Activated naive CD4-positive, alpha-beta T cell treated with anti-CD3 and anti-CD28 coated beads for 36 hours (primary cell): ENCODE measurements around the gene EDC3. TPM values are rescaled to one million over a fixed set of nuclear protein-coding genes. Genes with fewer than 3 reads are reported as not detected.

Experiments
- CTCF ChIA-PET: fragments of 350-600 bp; sonication (Branson Sonifier 250); formaldehyde crosslinking; loops from one replicate; lab custom pipeline; 2021; ENCODE audit warnings: antibody characterized with exemption; lab: Charles Lee
- DNase-seq: peaks from one replicate; pipeline ENCODE4 v3.0.0-alpha.2; 2020
- H3K27ac Mint-ChIP-seq: one replicate; pipeline ENCODE4 v1.8.0; 2021; ENCODE audit warnings: mild to moderate bottlenecking, mixed read lengths
- H3K27me3 Mint-ChIP-seq: one replicate; pipeline ENCODE4 v1.8.0; 2021; ENCODE audit warnings: low read depth, mixed read lengths
- H3K36me3 Mint-ChIP-seq: one replicate; pipeline ENCODE4 v1.8.0; 2021; ENCODE audit warnings: low read depth, mixed read lengths
- H3K4me1 Mint-ChIP-seq: one replicate; pipeline ENCODE4 v1.8.0; 2021; ENCODE audit warnings: low read depth, mixed read lengths
- H3K4me3 Mint-ChIP-seq: one replicate; pipeline ENCODE4 v1.8.0; 2021; ENCODE audit warnings: mild to moderate bottlenecking, moderate library complexity, mixed read lengths
- H3K9me3 Mint-ChIP-seq: one replicate; pipeline ENCODE4 v1.8.0; 2021; ENCODE audit warnings: mixed read lengths
- intact Hi-C: fragments of 100-400 bp; cut with micrococcal nuclease; formaldehyde crosslinking; loops from one replicate; pipeline ENCODE4 v1.15.1; 2023
- total RNA-seq, 2 experiments: library from RNA; stranded (reverse); gene quantifications; one replicate each; pipeline ENCODE4 v1.2.3, GENCODE V29; 2021

The EDC3 gene
- total RNA-seq, 2 experiments from 2014 or later, result 33.8 to 37.8 TPM

- H3K27ac Mint-ChIP-seq, result no peak overlapping the region
- H3K9me3 Mint-ChIP-seq, result no peaks in the 10 kb centered on the region
- peak; percentile 63 for DNase-seq
- H3K27me3 Mint-ChIP-seq, result peaks cover 21% of the 10 kb centered on the region
- H3K36me3 Mint-ChIP-seq, result no peaks in the 10 kb centered on the region
- peak overlapping the region; percentile 67 for H3K4me3 Mint-ChIP-seq
- intact Hi-C loops, result no loop called here
- peaks cover 11% of the 10 kb centered on the region for H3K4me1 Mint-ChIP-seq
- CTCF ChIA-PET, result interaction anchor here (0.5 to 1.6 kb wide), 5 partner anchors 11 to 105 kb away, joined by 3 to 13 read pairs (median 6); no protein-coding TSS in a partner anchor
Measured at GRCh38 chr15:74725845-74726773, 30.3 kb upstream of the EDC3 start.

- peaks cover 20% of the 10 kb centered on the region for H3K27me3 Mint-ChIP-seq
Measured at GRCh38 chr15:74725225-74725774, 29.5 kb upstream of the EDC3 start, which contains the start of gene CYP1A1. TSS of gene CYP1A1 (minus strand) at chr15:74725528. CDS start at chr15:74723097, 2,431 bp downstream.

GRCh38 chr15:74724570-74725224 is 28.9 kb upstream of the EDC3 start:
- Mint-ChIP-seq H3K27ac (no peak overlapping the region), H3K4me1 (peaks cover 11% of the 10 kb centered on the region), H3K9me3 (no peaks in the 10 kb centered on the region), H3K4me3 (peak overlapping the region; percentile 57), H3K27me3 (peaks cover 14% of the 10 kb centered on the region), H3K36me3 (no peaks in the 10 kb centered on the region)
- CTCF ChIA-PET, result interaction anchor here (1.5 to 1.6 kb wide), 3 partner anchors 10 to 103 kb away, joined by 6 to 13 read pairs (median 6); no protein-coding TSS in a partner anchor
- intact Hi-C loops, result no loop called here
- DNase-seq, result no peak

More at GRCh38 chr15:74725225-74725774, 29.5 kb upstream of the EDC3 start, which contains the start of gene CYP1A1:
- intact Hi-C loops, result no loop called here
- H3K4me3 Mint-ChIP-seq, result peak within 1 kb of the TSS; percentile 57
- no peaks in the 10 kb centered on the region for H3K9me3 Mint-ChIP-seq
- peaks cover 11% of the 10 kb centered on the region for H3K4me1 Mint-ChIP-seq
- no peaks in the 10 kb centered on the region for H3K36me3 Mint-ChIP-seq
- DNase-seq, result peak; percentile 38
- no peak within 1 kb of the TSS for H3K27ac Mint-ChIP-seq
- CTCF ChIA-PET, result interaction anchor here (1.5 to 1.6 kb wide), 3 partner anchors 10 to 104 kb away, joined by 6 to 13 read pairs (median 6); no protein-coding TSS in a partner anchor

GRCh38 chr15:74723754-74724334 is 28.0 kb upstream of the EDC3 start:
- no peak for DNase-seq
- Mint-ChIP-seq H3K4me1 (peaks cover 11% of the 10 kb centered on the region), H3K27ac (no peak overlapping the region), H3K9me3 (no peaks in the 10 kb centered on the region), H3K36me3 (no peaks in the 10 kb centered on the region), H3K27me3 (peaks cover 14% of the 10 kb centered on the region), H3K4me3 (no peak overlapping the region)
- CTCF ChIA-PET, result interaction anchor here (0.5 to 0.7 kb wide), 2 partner anchors 19 to 44 kb away, joined by 3 read pairs; no protein-coding TSS in a partner anchor
- intact Hi-C loops, result no loop called here

GRCh38 chr15:74723187-74723586 is 27.4 kb upstream of the EDC3 start:
- CTCF ChIA-PET, result interaction anchor here (0.7 kb wide), 1 partner anchor 45 kb away, joined by 3 read pairs; no protein-coding TSS in a partner anchor
- H3K4me1 Mint-ChIP-seq, result peaks cover 11% of the 10 kb centered on the region
- H3K4me3 Mint-ChIP-seq, result no peak overlapping the region
- H3K36me3 Mint-ChIP-seq, result no peaks in the 10 kb centered on the region
- intact Hi-C loops, result no loop called here
- H3K27ac Mint-ChIP-seq, result no peak overlapping the region
- H3K9me3 Mint-ChIP-seq, result no peaks in the 10 kb centered on the region
- DNase-seq, result no peak
- H3K27me3 Mint-ChIP-seq, result peaks cover 14% of the 10 kb centered on the region

- H3K9me3 Mint-ChIP-seq, result no peaks in the 10 kb centered on the region
- H3K4me3 Mint-ChIP-seq, result no peak overlapping the region
- intact Hi-C loops, result no loop called here
- no peaks in the 10 kb centered on the region for H3K36me3 Mint-ChIP-seq
- CTCF ChIA-PET, result no interaction called here
- H3K4me1 Mint-ChIP-seq, result peaks cover 11% of the 10 kb centered on the region
- peaks cover 14% of the 10 kb centered on the region for H3K27me3 Mint-ChIP-seq
- no peak overlapping the region for H3K27ac Mint-ChIP-seq
- no peak for DNase-seq
Measured at GRCh38 chr15:74722591-74722990, 26.8 kb upstream of the EDC3 start.

GRCh38 chr15:74716651-74717050 is 20.8 kb upstream of the EDC3 start:
- CTCF ChIA-PET, result no interaction called here
- H3K27me3 Mint-ChIP-seq, result no peaks in the 10 kb centered on the region
- no peak for DNase-seq

GRCh38 chr15:74712311-74712710 is 16.5 kb upstream of the EDC3 start:
- intact Hi-C loops, result no loop called here
- Mint-ChIP-seq H3K9me3 (no peaks in the 10 kb centered on the region), H3K27ac (no peak overlapping the region), H3K36me3 (no peaks in the 10 kb centered on the region), H3K4me3 (no peak overlapping the region), H3K27me3 (no peaks in the 10 kb centered on the region), H3K4me1 (peaks cover 2% of the 10 kb centered on the region)
- no peak for DNase-seq
- CTCF ChIA-PET, result no interaction called here

More at GRCh38 chr15:74716651-74717050, 20.8 kb upstream of the EDC3 start:
- Mint-ChIP-seq H3K4me3 (no peak overlapping the region), H3K27ac (no peak overlapping the region), H3K36me3 (no peaks in the 10 kb centered on the region), H3K4me1 (no peaks in the 10 kb centered on the region), H3K9me3 (no peaks in the 10 kb centered on the region)
- intact Hi-C loops, result no loop called here

- Mint-ChIP-seq H3K4me1 (peaks cover 2% of the 10 kb centered on the region), H3K27me3 (no peaks in the 10 kb centered on the region), H3K9me3 (no peaks in the 10 kb centered on the region), H3K4me3 (no peak overlapping the region), H3K36me3 (no peaks in the 10 kb centered on the region), H3K27ac (no peak overlapping the region)
- intact Hi-C loops, result no loop called here
- DNase-seq, result no peak
- CTCF ChIA-PET, result interaction anchor here (0.7 kb wide), 1 partner anchor 28 kb away, joined by 3 read pairs; no protein-coding TSS in a partner anchor
Measured at GRCh38 chr15:74710319-74711094, 14.7 kb upstream of the EDC3 start.

GRCh38 chr15:74709892-74710291 is 14.1 kb upstream of the EDC3 start:
- Mint-ChIP-seq H3K36me3 (no peaks in the 10 kb centered on the region), H3K4me3 (no peak overlapping the region), H3K27ac (no peak overlapping the region), H3K27me3 (no peaks in the 10 kb centered on the region), H3K9me3 (no peaks in the 10 kb centered on the region), H3K4me1 (peaks cover 2% of the 10 kb centered on the region)
- DNase-seq, result no peak
- CTCF ChIA-PET, result interaction anchor here (0.7 kb wide), 1 partner anchor 27 kb away, joined by 3 read pairs; no protein-coding TSS in a partner anchor
- intact Hi-C loops, result no loop called here

- H3K4me3 Mint-ChIP-seq, result no peak overlapping the region
- no peaks in the 10 kb centered on the region for H3K36me3 Mint-ChIP-seq
- no peaks in the 10 kb centered on the region for H3K9me3 Mint-ChIP-seq
- H3K27me3 Mint-ChIP-seq, result no peaks in the 10 kb centered on the region
- intact Hi-C loops, result no loop called here
- H3K4me1 Mint-ChIP-seq, result peaks cover 2% of the 10 kb centered on the region
- CTCF ChIA-PET, result no interaction called here
- DNase-seq, result no peak
- H3K27ac Mint-ChIP-seq, result no peak overlapping the region
Measured at GRCh38 chr15:74709011-74709410, 13.2 kb upstream of the EDC3 start.
